Neural cell (in vitro differentiated cells): Measurements from ENCODE around the gene DMRT2. TPM values are rescaled to one million over a fixed set of nuclear protein-coding genes. Genes with fewer than 3 reads are reported as not detected.

Experiments used
- H2AFZ ChIP-seq: fragments of 200-600, 300-800 bp; sonication (generic), shearing (Covaris generic); 2 replicates; pipeline ENCODE4 v1.6.0; 2014; ENCODE audit warnings: low read depth, mild to moderate bottlenecking, antibody characterized with exemption, low read length, moderate library complexity
- H3F3A ChIP-seq: fragments of 200-600 bp; shearing (Covaris generic); 2 replicates; pipeline ENCODE4 v1.6.1; 2016; ENCODE audit warnings: mild to moderate bottlenecking, moderate library complexity, mixed read lengths, antibody characterized with exemption, low read length; ENCODE audit not compliant: insufficient read depth, poor library complexity, severe bottlenecking
- H3K27ac ChIP-seq: fragments of 200-600, 300-800 bp; sonication (generic), shearing (Covaris generic); 2 replicates; pipeline ENCODE4 v1.5.1; 2014; ENCODE audit warnings: mild to moderate bottlenecking, low read length, moderate library complexity
- H3K27me3 ChIP-seq: fragments of 300-800, 200-600 bp; sonication (generic), shearing (Covaris generic); 2 replicates; pipeline ENCODE4 v1.6.0; 2014; ENCODE audit warnings: mild to moderate bottlenecking, low read depth, low read length, moderate library complexity; ENCODE audit not compliant: insufficient read depth
- H3K36me3 ChIP-seq: fragments of 300-800, 200-600 bp; sonication (generic), shearing (Covaris generic); 2 replicates; pipeline ENCODE4 v1.5.1; 2014; ENCODE audit warnings: mild to moderate bottlenecking, antibody characterized with exemption, low read length, moderate library complexity; ENCODE audit not compliant: insufficient read depth
- H3K4me2 ChIP-seq: fragments of 300-800, 200-600 bp; sonication (generic), shearing (Covaris generic); 2 replicates; pipeline ENCODE4 v1.6.0; 2014; ENCODE audit warnings: mild to moderate bottlenecking, low read length
- H3K4me3 ChIP-seq: fragments of 300-800, 200-600 bp; sonication (generic), shearing (Covaris generic); 2 replicates; pipeline ENCODE4 v1.5.1; 2014; ENCODE audit warnings: mild to moderate bottlenecking, low read length, moderate library complexity
- H3K79me2 ChIP-seq: fragments of 200-600 bp; shearing (Covaris generic); replicated peaks from 2 replicates; pipeline ENCODE4 v1.6.0; 2014; ENCODE audit warnings: mild to moderate bottlenecking, low read length, moderate library complexity; ENCODE audit not compliant: insufficient read depth
- H3K9ac ChIP-seq: fragments of 300-800, 200-600 bp; sonication (generic), shearing (Covaris generic); 2 replicates; pipeline ENCODE4 v1.6.1; 2016; ENCODE audit warnings: mild to moderate bottlenecking, low read length, mixed read lengths
- H3K9me2 ChIP-seq: fragments of 200-600 bp; shearing (Covaris generic); 2 replicates; pipeline ENCODE4 v1.6.1; 2016; ENCODE audit warnings: mild to moderate bottlenecking, low read length, mixed read lengths; ENCODE audit not compliant: insufficient read depth
- H3K9me3 ChIP-seq: fragments of 200-600, 300-800 bp; sonication (generic), shearing (Covaris generic); 2 replicates; pipeline ENCODE4 v1.6.1; 2016; ENCODE audit warnings: mild to moderate bottlenecking, mixed run types, low read length, moderate library complexity, mixed read lengths
- H4K20me1 ChIP-seq: fragments of 200-600 bp; shearing (Covaris generic); 2 replicates; pipeline ENCODE4 v1.6.1; 2016; ENCODE audit warnings: mild to moderate bottlenecking, mixed run types; ENCODE audit not compliant: insufficient read depth
- EP300 ChIP-seq: fragments of 450-650 bp; conservative IDR thresholded peaks from 2 replicates; pipeline ENCODE4 v1.6.1; 2014; ENCODE audit warnings: antibody characterized with exemption, mild to moderate bottlenecking, moderate library complexity; ENCODE audit not compliant: poor library complexity, severe bottlenecking
- EZH2 ChIP-seq: fragments of 200-600, 300-800 bp; shearing (Covaris generic), sonication (generic); IDR thresholded peaks from 2 replicates; pipeline ENCODE4 v1.6.1; 2014; ENCODE audit warnings: antibody characterized with exemption, low read length, borderline replicate concordance, mild to moderate bottlenecking; ENCODE audit not compliant: insufficient read depth, poor library complexity, severe bottlenecking
- MXI1 ChIP-seq: fragments of 450-650 bp; conservative IDR thresholded peaks from 2 replicates; pipeline ENCODE4 v1.6.1; 2014; ENCODE audit warnings: antibody characterized with exemption, mild to moderate bottlenecking; ENCODE audit not compliant: poor library complexity, severe bottlenecking
- POLR2AphosphoS5 ChIP-seq: IDR thresholded peaks from 2 replicates; pipeline ENCODE4 v1.6.1; 2012
- RAD21 ChIP-seq: fragments of 450-650 bp; conservative IDR thresholded peaks from 2 replicates; pipeline ENCODE4 v1.6.1; 2014; ENCODE audit warnings: antibody characterized with exemption, mild to moderate bottlenecking, moderate library complexity
- SMC3 ChIP-seq: fragments of 450-650 bp; conservative IDR thresholded peaks from 2 replicates; pipeline ENCODE4 v1.6.1; 2014; ENCODE audit warnings: antibody characterized with exemption, mild to moderate bottlenecking, moderate library complexity; ENCODE audit not compliant: poor library complexity
- TAF1 ChIP-seq: IDR thresholded peaks from 2 replicates; pipeline ENCODE4 v1.6.1; 2012; ENCODE audit warnings: low read depth
- polyA plus RNA-seq: library from polyadenylated mRNA; depleted of rRNA; stranded (reverse); fragments of >200 nt; gene quantifications from 2 replicates; pipeline ENCODE4 v1.2.3, GENCODE V29; 2014
- TF ChIP-seq, protein P1 (sequence below): fragments of 450-650 bp; IDR thresholded peaks from 2 replicates; pipeline ENCODE4 v1.5.1; 2014; ENCODE audit warnings: antibody characterized with exemption, mild to moderate bottlenecking, moderate library complexity; ENCODE audit not compliant: poor library complexity, severe bottlenecking
- TF ChIP-seq, protein P2 (sequence below): IDR thresholded peaks from 2 replicates; pipeline ENCODE4 v1.6.1; 2012; ENCODE audit warnings: borderline replicate concordance

Gene DMRT2
- polyA plus RNA-seq, 1 donor from 2014 or later: 0.20 TPM

DNA sequence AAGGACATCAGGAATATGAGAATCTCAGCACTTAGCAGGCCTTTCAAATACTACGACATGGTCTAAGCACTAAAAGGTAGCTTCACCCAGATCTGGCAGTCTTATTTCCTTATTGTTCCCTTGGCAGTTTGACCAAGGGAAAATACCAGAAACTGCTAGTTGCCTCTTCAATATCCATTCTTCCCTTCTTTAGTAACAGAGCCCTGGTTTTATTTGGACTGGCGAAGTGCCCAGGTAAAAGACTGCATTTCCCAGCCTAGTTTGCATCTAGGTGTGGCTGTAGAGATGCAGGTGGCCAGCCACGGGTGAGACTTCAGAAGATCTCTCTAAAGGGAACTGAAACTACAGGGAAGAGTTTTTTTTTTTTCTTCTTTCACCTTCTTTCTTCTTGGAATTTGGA lies 21.6 kb downstream of the DMRT2 start:
- no peak overlapping the region for H3K4me2 ChIP-seq
- no peak overlapping the region for H3K9ac ChIP-seq
- TF ChIP-seq EZH2 (no peak), SMC3 (no peak), MXI1 (no peak), EP300 (no peak), TAF1 (no peak), POLR2AphosphoS5 (no peak), RAD21 (no peak)
- TF ChIP-seq, protein P1, sequence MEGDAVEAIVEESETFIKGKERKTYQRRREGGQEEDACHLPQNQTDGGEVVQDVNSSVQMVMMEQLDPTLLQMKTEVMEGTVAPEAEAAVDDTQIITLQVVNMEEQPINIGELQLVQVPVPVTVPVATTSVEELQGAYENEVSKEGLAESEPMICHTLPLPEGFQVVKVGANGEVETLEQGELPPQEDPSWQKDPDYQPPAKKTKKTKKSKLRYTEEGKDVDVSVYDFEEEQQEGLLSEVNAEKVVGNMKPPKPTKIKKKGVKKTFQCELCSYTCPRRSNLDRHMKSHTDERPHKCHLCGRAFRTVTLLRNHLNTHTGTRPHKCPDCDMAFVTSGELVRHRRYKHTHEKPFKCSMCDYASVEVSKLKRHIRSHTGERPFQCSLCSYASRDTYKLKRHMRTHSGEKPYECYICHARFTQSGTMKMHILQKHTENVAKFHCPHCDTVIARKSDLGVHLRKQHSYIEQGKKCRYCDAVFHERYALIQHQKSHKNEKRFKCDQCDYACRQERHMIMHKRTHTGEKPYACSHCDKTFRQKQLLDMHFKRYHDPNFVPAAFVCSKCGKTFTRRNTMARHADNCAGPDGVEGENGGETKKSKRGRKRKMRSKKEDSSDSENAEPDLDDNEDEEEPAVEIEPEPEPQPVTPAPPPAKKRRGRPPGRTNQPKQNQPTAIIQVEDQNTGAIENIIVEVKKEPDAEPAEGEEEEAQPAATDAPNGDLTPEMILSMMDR: no peak
- TF ChIP-seq, protein P2, sequence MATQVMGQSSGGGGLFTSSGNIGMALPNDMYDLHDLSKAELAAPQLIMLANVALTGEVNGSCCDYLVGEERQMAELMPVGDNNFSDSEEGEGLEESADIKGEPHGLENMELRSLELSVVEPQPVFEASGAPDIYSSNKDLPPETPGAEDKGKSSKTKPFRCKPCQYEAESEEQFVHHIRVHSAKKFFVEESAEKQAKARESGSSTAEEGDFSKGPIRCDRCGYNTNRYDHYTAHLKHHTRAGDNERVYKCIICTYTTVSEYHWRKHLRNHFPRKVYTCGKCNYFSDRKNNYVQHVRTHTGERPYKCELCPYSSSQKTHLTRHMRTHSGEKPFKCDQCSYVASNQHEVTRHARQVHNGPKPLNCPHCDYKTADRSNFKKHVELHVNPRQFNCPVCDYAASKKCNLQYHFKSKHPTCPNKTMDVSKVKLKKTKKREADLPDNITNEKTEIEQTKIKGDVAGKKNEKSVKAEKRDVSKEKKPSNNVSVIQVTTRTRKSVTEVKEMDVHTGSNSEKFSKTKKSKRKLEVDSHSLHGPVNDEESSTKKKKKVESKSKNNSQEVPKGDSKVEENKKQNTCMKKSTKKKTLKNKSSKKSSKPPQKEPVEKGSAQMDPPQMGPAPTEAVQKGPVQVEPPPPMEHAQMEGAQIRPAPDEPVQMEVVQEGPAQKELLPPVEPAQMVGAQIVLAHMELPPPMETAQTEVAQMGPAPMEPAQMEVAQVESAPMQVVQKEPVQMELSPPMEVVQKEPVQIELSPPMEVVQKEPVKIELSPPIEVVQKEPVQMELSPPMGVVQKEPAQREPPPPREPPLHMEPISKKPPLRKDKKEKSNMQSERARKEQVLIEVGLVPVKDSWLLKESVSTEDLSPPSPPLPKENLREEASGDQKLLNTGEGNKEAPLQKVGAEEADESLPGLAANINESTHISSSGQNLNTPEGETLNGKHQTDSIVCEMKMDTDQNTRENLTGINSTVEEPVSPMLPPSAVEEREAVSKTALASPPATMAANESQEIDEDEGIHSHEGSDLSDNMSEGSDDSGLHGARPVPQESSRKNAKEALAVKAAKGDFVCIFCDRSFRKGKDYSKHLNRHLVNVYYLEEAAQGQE: no peak
- no peaks in the 10 kb centered on the region for H3K9me2 ChIP-seq
- H3K9me3 ChIP-seq: no peaks in the 10 kb centered on the region
- no peak overlapping the region for H3K4me3 ChIP-seq
- no peak overlapping the region for H3K27ac ChIP-seq
- H4K20me1 ChIP-seq: no peaks in the 10 kb centered on the region
- H3F3A ChIP-seq: no peaks in the 10 kb centered on the region
- H3K79me2 ChIP-seq: no peaks in the 10 kb centered on the region
- H3K36me3 ChIP-seq: no peaks in the 10 kb centered on the region
- no peak overlapping the region for H2AFZ ChIP-seq
- no peaks in the 10 kb centered on the region for H3K27me3 ChIP-seq

DNA sequence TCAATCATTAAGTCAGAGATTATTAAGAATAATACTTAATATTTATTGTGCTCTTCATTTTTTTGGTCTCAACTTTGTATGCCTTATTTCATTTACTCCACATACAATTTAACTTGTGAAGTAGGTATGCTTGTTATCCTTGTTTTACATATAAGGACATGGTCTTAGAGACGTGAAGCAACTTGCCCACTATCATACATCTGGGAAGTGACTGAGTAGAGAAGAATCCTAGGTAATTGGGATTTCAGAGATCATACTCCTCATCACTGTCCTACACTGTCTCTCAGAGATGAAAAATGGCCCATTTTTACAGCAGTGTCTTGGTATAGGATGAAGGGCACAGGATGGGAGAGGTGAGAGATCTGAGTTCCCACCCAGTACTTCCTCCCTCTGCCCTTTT lies 23.3 kb downstream of the DMRT2 start:
- H3K4me3 ChIP-seq: no peak overlapping the region
- H3K27ac ChIP-seq: no peak overlapping the region
- H3K9ac ChIP-seq: no peak overlapping the region
- TF ChIP-seq TAF1 (no peak), EZH2 (no peak), RAD21 (no peak), SMC3 (no peak), MXI1 (no peak), POLR2AphosphoS5 (no peak), EP300 (no peak)
- TF ChIP-seq, protein P2: no peak
- TF ChIP-seq, protein P1: no peak
- H3K36me3 ChIP-seq: no peaks in the 10 kb centered on the region
- H3K9me2 ChIP-seq: no peaks in the 10 kb centered on the region
- no peaks in the 10 kb centered on the region for H3K79me2 ChIP-seq
- H2AFZ ChIP-seq: no peak overlapping the region
- no peaks in the 10 kb centered on the region for H4K20me1 ChIP-seq
- no peaks in the 10 kb centered on the region for H3F3A ChIP-seq
- H3K27me3 ChIP-seq: no peaks in the 10 kb centered on the region
- no peaks in the 10 kb centered on the region for H3K9me3 ChIP-seq
- no peak overlapping the region for H3K4me2 ChIP-seq
